CD4-positive, alpha-beta T cell treated with Interleukin-6 at 100 ng/mL for 8 hours (primary cell): ENCODE results near the gene FLACC1.
"Not testable (repeated sequence)": the region's sequence is repeated elsewhere in the genome, so short reads cannot be mapped to it uniquely, and the experiment has no call there.

Experiments
- DNase-seq: peaks from one replicate; pipeline ENCODE4 v3.0.0-alpha.2; 2020; ENCODE audit warnings: mixed read lengths, low spot score

FLACC1 gene

GRCh38 chr2:201349601-201350000 lies 7.5 kb downstream of the FLACC1 start:
- DNase-seq: no peak

DNA sequence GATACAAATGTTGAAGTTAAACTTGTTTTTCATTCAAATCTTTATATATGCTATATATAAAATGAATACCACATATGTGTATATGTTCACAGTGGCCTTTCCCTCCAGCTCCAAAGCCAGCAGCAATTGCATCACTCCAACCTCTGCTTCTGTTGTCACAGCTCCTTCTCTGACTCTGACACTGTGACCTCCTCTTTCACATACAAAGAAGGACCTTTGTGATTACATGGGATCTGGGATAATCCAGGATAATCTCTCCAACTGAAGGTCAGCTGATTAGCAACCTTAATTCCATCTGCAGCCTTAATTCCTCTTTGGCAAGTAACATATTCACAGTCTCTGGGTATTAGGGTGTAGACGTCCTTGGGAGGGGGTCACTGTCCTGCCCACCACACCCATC lies 8.4 kb downstream of the FLACC1 start:
- DNase-seq: no peak

DNA sequence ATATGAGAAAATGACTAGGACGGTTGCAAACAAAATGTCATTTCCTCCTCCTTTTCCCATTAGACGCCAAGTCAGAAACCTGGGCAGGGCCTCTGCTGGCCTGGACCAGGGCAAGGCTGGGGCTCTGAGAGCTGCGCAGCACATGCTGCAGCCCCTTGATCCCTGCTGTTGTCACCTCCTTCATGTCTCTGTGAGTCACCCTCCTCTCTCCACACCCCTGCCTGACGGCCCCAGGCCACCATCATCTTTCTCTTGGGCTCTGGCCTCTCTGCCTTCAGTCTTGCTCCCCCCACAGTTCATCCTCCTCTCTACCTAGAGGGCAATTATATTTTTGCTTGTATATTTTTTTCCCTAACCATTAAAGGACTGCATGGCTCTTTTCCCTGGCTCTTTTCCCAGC lies 10.0 kb downstream of the FLACC1 start:
- no peak for DNase-seq

DNA sequence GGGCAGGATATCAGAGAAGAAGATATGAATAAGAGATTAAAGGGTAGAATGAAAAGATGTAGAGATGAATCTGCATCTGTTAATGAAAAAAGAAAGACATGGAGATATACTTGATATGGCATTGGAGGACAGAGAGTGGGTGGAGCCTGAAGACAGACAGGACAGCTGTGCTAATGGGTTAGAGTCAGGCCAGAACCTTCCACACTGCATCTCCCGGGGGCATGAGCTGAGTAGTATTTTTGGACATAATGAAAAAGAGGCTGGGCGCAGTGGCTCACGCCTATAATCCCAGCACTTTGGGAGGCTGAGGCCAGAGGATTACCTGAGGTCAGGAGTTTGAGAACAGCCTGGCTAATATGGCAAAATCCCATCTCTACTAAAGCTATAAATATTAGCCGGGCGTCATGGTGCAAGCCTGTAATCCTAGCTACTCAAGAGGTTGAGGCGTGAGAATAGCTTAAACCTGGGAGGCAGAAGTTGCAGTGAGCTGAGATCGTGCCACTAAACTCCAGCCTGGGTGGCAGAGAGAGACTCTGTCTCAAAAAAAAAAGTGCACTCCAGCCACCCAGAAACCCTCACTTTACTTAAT lies 11.4 kb downstream of the FLACC1 start:
- DNase-seq: no peak

- no peak for DNase-seq
Measured at GRCh38 chr2:201344663-201345366, 12.3 kb downstream of the FLACC1 start.

- no peak for DNase-seq
Measured at GRCh38 chr2:201343559-201343958, 13.6 kb downstream of the FLACC1 start.

- no peak for DNase-seq
Measured at GRCh38 chr2:201342923-201343322, 14.2 kb downstream of the FLACC1 start.

- no peak for DNase-seq
Measured at GRCh38 chr2:201329409-201329808, 27.7 kb downstream of the FLACC1 start.

- no peak for DNase-seq
Measured at GRCh38 chr2:201327678-201328077, 29.5 kb downstream of the FLACC1 start.

DNA sequence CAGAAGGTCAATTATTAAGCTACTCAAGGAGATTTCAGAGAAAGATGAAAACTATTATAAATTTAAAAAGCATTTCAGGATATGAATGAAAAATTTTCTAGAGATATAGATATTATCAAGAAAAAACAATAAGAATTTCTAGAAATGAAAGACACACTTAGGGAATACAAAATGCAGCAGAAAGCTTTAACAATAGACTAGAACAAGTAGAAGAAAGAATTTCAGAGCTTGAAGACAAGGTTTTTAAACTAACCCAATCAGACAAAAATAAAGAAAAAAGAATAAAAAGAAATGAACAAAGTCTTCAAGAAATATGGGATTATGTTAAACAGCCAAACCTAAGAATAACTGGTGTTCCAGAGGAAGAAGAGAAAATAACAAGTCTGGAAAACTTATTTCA lies 34.4 kb downstream of the FLACC1 start:
- DNase-seq: no peak

DNA sequence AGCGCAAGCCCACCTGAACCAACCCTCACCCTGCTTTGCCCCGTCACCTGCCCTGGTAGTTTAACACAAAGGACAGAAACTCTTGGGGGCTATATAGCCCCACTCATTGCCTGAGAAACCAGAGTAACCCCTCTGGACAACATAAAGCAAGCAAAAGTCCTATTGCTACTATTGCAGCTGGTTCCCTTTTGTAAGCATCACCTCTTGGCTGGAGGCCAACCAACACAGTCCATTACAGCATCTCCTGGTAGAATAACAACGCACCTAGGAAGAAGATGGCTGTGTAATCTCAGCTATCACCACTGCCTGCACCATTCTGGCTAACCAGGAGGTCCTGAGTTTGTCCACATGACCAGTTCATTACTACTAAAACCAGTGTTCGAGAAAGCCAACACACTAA lies 36.4 kb downstream of the FLACC1 start:
- DNase-seq: no peak

GRCh38 chr2:201320257-201320656 lies 36.9 kb downstream of the FLACC1 start:
- DNase-seq: no peak

GRCh38 chr2:201319511-201319910 lies 37.6 kb downstream of the FLACC1 start:
- DNase-seq: no peak

GRCh38 chr2:201313362-201313761 lies 43.8 kb downstream of the FLACC1 start:
- no peak for DNase-seq

DNA sequence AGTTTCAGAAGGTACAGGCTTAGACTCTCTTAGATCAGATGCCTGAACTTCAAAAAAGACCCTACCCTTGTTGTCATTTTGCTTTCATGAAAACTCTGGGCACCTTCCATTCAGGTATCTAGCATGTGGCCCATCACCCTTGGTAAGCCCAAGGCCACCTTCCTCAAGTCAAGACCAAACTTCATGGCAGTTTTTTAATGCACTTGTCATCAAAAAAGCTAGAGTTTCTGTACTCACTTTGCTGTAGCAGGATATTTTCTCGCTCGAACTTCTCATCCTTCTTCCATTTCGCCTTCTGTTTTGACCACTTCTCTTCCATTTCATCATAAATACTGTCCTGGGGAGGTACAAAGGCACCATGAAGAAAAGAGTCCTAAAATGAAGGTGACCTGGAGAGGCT lies 48.2 kb downstream of the FLACC1 start:
- no peak for DNase-seq

GRCh38 chr2:201307876-201308275 lies 49.3 kb downstream of the FLACC1 start:
- no peak for DNase-seq

DNA sequence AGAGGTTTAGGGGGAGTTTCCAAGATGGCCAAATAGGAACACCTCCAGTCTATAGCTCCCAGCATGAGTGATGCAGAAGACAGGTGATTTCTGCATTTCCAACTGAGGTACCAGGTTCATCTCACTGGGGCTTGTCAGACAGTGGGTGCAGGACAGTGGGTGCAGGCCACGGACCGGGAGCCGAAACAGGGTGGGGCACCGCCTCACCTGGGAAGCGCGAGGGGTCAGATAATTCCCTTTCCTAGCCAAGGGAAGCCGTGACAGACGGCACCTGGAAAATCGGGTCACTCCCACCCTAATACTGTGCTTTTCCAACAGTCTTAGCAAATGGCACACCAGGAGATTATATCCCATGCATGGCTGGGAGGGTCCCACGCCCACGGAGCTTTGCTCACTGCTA lies 57.2 kb downstream of the FLACC1 start:
- DNase-seq: not testable (repeated sequence)

DNA sequence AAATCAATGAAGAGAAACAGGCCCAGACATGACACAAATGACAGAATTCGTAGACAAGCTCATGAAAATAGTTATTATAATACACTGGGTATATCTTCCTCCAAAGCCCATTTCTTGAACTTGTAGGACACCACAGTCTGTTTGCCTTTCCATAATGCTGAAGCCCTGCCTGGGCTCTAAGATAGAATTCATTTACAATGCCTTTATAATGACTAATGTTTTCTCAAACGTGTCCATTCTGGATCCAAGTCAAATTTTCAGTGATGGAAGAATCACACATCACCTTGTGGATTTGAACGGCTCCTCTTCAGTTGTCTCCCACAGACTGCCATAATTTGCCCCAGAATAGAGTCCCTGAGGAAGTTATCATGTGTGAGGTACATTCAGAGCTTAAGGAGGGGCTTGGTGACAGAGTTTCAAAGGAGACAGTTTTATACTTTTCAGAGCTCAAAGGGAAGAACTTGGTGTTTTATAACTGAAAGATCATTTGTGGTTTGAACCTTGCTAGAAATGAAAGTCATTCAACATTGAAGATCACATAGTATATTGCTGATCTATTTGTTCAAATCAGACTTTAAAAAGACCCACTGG lies 58.6 kb downstream of the FLACC1 start:
- DNase-seq: no peak

DNA sequence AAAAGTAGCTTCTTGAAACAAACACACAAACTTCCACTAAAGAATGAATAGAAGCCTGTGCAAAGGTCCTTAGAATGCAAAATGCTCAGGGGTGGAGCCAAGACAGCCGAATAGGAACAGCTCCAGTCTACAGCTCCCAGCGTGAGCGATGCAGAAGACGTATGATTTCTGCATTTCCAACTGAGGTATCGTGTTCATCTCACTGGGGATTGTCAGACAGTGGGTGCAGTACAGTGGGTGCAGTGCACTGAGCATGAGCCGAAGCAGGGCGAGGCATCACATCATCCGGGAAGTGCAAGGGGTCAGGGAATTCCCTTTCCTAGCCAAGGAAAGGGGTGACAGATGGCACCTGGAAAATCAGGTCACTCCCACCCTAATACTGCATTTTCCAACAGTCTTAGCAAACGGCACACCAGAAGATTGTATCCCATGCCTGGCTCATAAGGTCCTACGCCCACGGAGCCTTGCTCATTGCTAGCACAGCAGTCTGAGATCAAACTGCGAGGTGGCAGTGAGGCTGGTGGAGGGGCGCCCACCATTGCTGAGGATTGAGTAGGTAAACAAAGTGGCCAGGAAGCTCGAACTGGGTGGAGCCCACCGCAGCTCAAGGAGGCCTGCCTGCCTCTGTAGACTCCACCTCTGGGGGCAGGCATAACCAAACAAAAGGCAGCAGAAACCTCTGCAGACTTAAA lies 66.5 kb downstream of the FLACC1 start:
- not testable (repeated sequence) for DNase-seq

- no peak for DNase-seq
Measured at GRCh38 chr2:201285499-201285898, 71.6 kb downstream of the FLACC1 start.

GRCh38 chr2:201280191-201281040 lies 76.7 kb downstream of the FLACC1 start:
- no peak for DNase-seq

DNA sequence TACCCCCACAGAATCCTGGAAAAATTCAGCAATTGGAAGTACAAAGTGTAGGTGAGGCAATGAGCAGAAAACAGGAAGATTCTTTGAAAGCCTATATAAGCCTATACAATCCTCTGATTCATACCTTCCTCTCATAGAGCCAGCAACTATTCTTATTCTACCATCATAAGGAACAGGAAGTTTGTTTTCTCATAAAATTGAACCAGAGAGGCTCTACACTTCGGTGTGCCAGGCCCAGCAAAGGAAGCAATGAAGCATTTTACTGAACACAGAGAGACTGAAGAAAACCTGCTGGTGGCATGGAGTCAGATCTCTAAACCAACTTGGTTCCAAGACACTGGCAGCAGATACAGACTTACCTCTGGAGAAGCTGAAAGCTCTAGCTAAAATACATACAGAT lies 78.1 kb downstream of the FLACC1 start:
- no peak for DNase-seq
